GM18867 (cell line): Measurements from ENCODE around the gene RYR1.
A peak's percentile ranks its signal among the peaks of the same experiment; 100 is the strongest.
"Not testable (repeated sequence)": the region's sequence is repeated elsewhere in the genome, so short reads cannot be mapped to it uniquely, and the experiment has no call there.

ENCODE experiments used
- ATAC-seq: cut with Tn5 transposase; IDR thresholded peaks from one replicate; pipeline ENCODE4 v1.9.1; 2021; ENCODE audit warnings: mild to moderate bottlenecking, moderate library complexity; ENCODE audit not compliant: unreplicated experiment

The RYR1 gene

GRCh38 chr19:38399537-38399936 is 34.0 kb upstream of the RYR1 start:
- ATAC-seq = no peak

DNA sequence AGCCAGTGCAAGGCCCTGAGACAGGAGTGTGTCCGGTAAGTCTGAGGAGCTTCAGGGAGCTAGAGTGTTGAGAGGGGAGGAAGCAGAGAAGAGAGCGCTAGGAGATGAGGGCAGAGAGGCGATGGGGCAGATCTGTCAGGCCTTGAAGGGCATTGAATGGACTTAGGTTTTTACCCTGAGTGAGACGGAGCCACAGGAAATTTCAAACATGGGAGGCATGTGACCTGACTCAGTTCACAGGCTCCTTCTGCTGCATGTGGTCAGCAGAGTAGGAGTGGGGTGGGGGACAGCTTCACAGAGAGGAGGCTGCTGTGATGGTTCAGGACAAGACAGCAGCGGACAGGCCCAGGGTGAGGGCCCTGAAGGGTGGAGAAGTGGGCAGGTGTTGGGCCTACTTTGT is 33.1 kb upstream of the RYR1 start:
- no peak for ATAC-seq

GRCh38 chr19:38401148-38401547 is 32.3 kb upstream of the RYR1 start:
- ATAC-seq = no peak

DNA sequence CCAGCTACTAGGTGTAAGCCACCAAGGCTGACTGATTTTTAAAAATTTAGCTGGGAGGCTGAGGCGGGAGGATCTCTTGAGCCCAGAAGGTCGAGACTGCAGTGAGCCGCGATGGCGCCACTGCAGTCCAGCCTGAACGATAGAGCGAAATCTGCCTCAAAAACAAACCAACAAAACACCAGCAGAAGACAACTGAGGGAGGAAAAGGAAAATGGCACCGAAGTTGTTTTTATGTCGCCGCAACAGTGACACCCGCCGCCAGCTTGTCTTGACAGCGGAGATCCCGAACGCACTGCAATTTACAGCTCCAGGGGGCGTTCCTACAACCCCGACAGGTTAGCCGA is 30.9 kb upstream of the RYR1 start:
- ATAC-seq = no peak

DNA sequence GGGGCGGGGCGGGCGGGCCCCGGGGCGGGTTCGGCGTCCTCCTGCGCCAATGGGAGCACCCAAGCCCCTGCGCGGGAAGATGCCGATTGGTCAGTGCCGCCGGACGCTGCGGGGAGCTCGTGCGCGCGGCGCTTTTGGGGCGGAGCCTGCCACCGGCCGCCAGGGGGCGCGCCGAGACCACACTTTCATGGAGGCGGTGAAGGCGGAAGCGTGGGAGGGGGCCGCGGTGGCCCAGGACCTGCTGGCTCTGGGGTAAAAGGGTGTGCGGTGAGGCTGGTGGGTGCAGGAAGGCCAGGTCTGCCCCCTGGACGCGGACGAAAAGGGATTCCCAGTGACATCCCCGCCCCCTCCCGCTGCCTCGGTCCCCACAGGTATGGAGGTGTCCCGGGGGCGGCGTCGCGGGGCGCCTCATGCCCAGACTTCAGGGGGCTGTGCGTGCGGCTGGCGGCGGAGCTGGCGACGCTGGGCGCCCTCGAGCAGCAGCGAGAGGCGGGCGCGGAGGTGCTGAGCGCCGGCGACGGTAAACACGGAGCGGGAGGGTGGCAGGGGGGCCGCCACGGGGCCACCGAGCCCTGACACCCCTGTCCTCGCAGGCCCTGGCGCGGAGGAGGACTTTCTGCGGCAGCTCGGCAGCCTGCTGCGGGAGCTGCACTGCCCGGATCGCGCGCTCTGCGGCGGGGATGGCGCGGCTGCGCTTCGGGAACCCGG is 30.4 kb upstream of the RYR1 start, which contains the start of gene FAM98C:
Gene FAM98C (plus strand): TSS at position 127 of the 708 bp plus-strand sequence. CDS start 61 bp downstream, at position 188.
- ATAC-seq = peak; percentile 89

DNA sequence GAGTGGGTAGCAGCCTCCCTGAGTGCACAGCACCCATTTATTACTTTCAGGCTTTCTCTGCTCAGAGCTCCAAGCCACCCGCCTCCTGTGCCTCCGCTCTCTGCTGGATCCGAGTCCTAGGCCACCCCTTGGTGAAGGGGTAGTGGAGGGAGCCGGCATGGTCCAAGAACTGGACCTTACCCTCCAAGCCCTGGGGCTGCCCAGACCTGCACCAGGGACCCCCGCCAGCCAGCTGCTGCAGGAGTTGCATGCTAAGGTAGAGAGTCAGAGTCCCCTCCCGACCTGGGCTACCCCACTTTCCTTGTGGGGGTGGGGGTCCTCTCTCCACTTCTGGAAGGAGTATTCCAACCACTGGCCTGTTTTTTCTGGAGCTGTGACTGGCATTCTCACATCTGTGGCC is 28.6 kb upstream of the RYR1 start:
- no peak for ATAC-seq

GRCh38 chr19:38405276-38405675 is 28.2 kb upstream of the RYR1 start:
- ATAC-seq = no peak

GRCh38 chr19:38409631-38410133 is 23.8 kb upstream of the RYR1 start:
- ATAC-seq = no peak

DNA sequence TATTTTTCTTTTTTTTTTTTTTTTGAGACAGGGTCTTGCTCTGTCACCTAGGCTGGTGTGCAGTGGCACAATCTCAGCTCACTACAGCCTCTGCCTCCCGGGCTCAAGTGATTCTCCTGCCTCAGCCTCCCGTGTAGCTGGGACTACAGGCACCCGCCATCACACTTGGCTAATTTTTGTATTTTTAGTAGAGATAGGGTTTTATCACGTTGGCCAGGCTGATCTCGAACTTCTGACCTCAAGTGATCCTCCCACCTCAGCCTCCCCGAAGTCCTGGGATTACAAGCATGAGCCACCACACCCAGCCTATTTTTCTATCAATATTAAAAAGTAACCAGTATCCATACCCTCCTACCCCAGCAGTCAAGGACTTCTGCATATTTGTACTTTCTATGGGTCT is 23.1 kb upstream of the RYR1 start:
- ATAC-seq = not testable (repeated sequence)

- no peak for ATAC-seq
Measured at GRCh38 chr19:38411041-38411712, 22.3 kb upstream of the RYR1 start.

- not testable (repeated sequence) for ATAC-seq
Measured at GRCh38 chr19:38411898-38412297, 21.6 kb upstream of the RYR1 start.

DNA sequence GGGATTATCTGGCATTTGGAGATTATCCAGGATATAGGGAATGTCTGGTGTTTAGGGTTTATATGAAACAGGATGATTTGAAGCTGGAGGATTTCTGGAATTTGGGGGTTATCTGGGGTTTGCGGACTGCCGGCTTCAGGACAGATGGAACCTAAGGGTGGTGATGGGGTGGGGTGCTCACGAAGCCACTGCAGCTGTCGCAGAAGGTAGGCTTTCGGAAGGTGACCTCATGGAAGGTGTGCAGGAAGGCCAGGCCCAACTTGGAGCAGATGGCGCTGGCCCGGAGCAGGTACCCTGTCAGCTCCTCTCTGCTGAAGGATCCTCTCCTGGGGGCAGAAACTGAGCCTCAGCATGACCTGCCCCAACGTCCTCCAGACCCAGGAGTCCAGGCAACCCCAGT is 21.0 kb upstream of the RYR1 start:
- no peak for ATAC-seq

DNA sequence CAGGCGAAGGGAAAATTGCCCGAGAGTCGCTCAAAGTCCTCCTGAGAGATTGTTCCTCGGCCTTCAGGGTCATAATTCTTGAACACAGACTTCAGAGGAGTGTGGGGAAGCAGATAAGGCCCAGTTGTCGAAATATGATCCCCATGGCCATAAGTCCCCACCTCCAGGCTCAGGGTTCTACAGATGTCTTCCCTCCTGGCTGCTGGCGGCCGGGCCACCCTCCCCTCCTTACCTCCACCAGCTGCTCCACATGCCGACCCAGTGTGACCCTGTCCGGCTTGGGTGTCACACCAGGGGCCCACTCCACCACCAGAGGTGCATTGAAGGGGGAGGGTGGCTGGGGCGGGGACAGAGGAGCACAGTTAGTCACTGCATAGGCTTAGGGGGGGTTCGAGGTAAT is 20.5 kb upstream of the RYR1 start:
- ATAC-seq = no peak

- no peak for ATAC-seq
Measured at GRCh38 chr19:38413416-38413815, 20.1 kb upstream of the RYR1 start.

- no peak for ATAC-seq
Measured at GRCh38 chr19:38417146-38417543, 16.3 kb upstream of the RYR1 start.

DNA sequence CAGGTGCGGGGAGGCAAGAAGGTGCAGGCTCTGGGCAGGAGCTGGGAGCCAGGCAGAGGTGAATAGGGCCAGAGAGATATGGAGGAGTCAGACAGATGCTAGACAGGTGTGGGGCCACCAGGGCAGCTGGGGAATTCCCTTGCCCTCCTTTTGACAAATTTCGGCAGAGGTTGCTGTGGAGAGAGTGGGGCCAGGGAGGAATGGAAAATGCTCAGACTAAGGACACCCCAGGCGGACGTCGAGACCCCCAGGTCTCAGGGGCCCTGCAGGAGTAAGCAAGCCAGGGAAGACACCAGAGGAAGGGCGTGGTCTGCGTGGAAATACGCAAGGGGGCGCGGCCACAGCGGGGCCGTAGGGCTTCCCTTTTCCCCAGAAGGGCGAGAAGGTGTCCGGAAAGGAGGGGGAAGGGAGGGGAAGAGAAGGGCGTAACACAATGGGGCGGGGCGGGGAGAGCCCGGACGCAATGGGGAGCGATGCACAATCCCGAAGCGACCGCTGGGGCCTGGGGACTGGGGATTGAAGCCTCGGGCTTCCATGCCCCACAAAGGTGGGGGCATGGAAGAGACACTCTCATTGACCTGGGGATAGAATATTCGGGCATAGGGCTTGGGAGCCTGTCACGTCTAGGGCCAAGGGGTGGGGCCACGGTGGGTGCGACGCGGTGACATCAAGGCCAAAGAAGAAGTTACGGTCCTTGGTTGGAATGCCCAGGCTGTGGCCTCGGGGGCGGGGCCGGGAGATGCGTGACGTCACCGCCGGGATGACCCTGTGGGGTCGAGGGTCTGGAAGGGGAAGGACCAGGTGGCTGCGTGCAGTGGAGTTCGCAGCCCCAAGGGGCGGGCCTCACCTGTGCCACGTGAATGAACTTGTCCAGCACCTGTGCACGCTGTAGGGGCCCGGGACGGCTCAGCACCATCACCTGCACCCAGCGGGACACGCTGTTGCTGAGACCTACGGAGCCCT is 15.7 kb upstream of the RYR1 start:
- ATAC-seq = no peak

- no peak for ATAC-seq
Measured at GRCh38 chr19:38420935-38421334, 12.6 kb upstream of the RYR1 start.

DNA sequence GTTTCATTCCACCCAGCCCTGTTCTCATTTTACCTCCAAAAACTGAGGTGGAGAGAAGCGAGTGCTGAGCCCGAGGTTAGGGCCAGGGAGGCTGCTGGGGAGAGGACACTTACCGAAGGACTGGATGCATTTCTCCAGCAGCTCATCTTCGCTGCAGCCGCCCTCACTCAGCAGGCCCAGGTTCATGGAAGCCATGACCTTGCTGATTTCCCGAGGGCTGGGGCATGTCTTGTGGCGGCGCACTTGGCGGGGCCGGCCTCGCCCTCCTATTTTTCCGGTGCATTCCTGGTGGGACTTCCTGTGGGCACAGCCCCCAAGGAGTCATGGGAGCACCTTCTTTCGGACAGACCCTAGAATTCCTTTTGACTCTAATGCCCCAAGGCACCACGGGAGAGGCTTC is 11.6 kb upstream of the RYR1 start:
- no peak for ATAC-seq

- ATAC-seq = no peak
Measured at GRCh38 chr19:38422438-38422837, 11.1 kb upstream of the RYR1 start.

- no peak for ATAC-seq
Measured at GRCh38 chr19:38424272-38424671, 9.2 kb upstream of the RYR1 start.

GRCh38 chr19:38425222-38425809 is 8.2 kb upstream of the RYR1 start:
- no peak for ATAC-seq
